Urothelium cell line (cell line): ENCODE measurements around the gene NTM.

ENCODE experiments used
- DNase-seq: peaks from one replicate; pipeline ENCODE4 v3.0.0; 2011; ENCODE audit warnings: low spot score, mixed read lengths
- FAIRE-seq: peaks from 2 replicates; lab custom pipeline; 2011; peaks lifted over from hg19 to GRCh38; lab: Jason Lieb, UNC

Gene NTM

DNA sequence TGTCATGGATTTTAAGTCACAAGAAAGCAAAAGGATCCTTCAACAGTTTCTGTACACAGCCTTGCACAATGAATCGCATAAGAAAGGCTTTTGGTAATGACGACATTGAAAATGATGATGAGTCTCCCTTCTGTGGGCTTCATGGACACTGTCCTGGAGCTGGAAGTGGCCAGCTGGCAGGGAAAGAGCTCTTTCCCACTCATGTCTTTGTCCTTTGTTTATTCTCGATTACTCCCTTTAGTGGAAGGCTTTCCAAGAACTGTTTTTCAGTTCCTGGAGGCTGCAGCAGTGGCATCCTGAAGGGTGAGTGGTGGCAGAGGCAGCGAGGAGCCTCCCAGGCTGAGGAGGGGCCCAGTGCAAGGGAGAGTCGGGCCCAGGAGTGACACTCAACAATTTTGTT lies 505.2 kb downstream of the NTM start:
- no peak for DNase-seq
- no peak for FAIRE-seq

DNA sequence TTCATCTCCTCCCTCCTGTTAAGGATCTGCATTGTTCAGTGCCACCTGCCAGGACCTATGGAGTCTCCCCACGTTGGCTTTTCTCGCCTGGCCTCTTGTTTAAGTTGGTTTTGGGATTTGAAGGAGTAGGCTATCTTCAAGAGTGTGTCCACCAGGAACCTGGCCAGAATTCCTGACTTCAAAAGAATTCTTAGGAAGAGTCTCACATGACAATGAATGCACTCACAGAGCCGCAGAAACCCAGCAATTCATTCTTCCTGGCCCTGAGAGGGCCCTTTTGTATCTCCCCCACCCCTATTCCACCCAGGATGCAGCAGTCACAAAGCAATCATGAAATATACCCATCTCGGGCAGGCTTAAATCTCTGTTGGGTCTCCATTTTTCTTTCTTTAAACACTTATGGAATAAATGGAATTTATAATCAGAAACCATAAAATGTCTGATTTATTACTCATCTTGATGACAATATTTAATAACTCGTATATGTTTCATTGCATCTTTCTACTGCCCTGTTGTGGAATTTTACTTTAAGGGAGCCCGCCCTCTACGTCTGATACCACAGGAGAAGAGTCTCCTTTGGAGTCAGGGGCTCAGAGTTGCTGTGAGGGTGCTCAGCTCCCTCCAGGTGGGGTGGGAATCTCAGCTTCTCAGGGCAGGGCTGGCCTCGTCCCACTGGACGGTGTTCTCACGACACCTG lies 507.0 kb downstream of the NTM start:
- FAIRE-seq (no peak), DNase-seq (no peak)

DNA sequence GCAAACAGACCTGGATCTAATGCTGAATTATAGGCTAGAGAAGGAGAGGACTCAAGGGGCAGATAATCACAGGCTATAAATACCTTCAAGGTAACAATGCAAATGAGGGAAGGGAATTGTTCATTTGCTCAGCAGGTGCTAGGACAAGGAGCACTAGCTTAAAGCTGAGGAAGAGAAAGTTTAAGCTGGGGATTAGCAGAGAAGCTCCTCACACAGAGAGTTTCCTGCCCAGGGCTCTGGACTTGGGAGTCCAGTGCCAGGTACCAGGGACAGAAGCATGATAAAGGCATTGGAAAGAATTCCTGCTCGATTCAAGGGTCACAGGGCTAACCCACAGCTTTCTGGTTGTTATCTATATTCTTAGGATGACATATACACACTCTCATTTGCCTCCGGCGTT lies 509.9 kb downstream of the NTM start:
- FAIRE-seq (no peak), DNase-seq (no peak)

DNA sequence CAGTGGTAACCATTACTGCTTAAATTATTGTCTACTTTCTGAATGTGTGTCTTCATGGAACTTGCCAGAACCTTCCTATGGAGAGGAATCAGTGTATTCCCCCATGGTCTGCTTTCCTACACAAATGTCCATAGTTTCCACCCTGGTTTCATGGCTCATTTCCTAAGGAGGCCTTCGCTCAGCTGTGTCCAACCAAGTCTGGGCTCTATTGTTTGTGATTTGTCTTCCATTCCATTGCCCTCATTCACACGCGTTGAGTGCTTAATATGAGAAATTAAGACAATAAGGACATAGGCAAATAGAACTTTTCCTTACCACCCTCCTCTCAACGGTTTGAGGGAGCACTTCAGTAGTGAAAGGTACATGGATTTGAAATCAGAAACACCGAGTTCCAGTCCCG lies 510.6 kb downstream of the NTM start:
- no peak for FAIRE-seq
- no peak for DNase-seq

DNA sequence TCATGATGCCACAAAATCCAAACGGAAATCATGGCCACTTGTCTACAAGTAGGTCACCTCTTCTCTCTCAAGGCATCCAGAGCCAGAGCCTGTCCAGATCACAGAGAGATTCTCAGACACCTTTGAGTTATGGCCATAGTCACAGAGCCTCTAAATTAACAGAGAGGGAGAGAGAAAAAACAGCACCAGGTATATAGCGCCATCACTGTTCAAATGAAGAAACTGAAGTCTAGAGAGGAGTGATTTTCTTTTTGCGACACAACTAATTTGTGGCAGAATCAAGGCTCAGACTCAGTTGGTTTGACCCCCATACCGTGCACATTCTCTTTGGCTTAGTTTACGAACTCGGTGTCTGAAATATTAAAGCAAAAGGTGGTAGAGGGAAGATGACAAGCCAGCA lies 512.9 kb downstream of the NTM start:
- DNase-seq (no peak), FAIRE-seq (no peak)

DNA sequence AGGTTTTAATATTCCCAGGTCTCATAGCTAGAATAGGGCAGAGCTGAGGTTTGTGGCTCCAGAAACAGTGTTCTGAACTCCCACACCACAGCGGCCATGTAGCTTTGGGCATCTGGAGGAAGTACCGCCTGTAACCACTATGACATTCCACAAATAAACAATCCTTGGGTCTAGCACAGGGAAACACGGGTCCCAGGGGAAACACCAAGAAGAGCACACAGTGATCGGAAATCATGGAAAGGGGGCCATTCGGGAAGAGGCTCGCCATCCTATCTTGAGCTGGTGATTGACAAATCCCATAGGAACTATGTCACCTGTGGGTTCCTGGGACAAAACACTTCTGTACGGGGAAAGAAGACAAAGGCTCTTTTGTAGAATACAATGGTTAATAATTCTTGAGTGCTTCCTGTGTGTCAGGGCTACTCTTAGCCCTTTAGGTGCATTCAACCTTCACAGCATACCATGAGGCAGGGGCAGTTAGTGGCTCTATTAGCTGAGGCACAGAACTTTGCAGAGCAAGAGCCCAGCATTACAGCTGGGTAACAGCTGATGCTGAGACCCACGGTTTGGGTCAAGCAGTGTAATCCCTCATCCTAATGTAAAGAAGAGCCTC lies 514.2 kb downstream of the NTM start:
- FAIRE-seq: no peak
- DNase-seq: no peak

DNA sequence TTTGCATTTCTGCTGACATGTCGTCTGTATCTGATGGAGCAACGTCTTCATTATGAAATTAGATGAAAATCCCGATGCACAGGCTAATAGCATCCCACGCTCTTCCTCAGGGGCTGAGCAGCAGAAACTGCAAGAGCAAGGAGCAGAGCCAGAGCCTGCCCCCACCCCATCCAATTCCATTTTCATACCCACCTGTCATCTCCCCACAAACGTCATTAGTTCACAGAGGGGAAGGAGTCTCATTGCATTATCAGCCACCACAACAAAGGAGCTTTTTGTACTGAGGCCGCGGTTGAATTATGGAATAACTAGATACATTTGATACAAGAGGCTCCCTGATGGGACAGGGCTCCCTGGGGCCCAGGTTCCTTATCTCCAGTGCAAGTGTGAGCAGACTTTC lies 515.0 kb downstream of the NTM start:
- DNase-seq (no peak), FAIRE-seq (no peak)

DNA sequence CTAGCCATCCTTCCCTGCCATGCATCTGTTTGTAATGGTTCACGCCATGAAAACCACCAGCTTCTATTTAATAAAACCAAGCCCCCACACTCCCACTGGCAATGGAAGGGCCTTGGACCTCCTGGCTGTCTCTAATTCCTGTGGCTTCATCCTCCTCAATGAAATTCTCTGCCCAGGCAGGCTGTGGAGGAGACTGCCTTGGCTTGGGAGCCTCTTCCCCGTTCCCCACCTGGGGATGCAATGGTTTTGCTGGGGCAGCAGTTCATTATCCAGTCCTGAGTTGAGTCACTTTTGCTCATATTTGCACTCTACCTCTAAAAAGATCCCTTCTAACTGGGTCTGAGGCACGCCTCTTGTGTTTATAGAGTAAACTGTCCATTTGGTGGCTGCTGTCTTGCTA lies 515.8 kb downstream of the NTM start:
- DNase-seq: no peak
- FAIRE-seq: no peak

DNA sequence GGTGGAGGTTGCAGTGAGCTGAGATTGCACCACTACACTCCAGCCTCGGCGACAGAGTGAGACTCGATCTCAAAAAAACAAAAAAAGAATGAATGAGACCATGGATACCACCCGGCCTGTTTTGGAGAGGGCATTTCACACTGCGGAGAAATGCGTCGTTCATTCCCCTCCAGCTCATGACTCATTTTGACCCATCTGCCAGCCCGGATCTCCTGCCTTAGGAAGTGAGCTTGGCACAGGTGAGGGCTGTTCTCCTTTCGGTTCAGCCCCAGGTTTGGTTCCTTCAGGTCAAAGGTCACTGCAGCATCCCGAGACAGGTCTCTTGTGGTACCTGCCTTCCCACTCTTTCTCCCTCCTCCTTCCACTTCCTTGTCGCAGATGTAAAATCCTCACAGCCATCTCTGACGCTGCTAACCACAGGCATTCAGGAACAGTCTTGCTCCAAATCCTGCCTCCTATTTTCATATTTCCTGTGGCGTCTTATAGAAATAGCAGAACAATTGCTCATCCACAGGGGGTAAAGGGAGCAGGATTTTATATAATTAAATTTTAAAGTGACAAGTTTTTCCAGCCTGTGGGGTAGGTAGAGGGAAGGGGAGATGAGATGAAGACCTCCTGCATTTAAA lies 517.9 kb downstream of the NTM start:
- DNase-seq (peak; percentile 62), FAIRE-seq (no peak)

DNA sequence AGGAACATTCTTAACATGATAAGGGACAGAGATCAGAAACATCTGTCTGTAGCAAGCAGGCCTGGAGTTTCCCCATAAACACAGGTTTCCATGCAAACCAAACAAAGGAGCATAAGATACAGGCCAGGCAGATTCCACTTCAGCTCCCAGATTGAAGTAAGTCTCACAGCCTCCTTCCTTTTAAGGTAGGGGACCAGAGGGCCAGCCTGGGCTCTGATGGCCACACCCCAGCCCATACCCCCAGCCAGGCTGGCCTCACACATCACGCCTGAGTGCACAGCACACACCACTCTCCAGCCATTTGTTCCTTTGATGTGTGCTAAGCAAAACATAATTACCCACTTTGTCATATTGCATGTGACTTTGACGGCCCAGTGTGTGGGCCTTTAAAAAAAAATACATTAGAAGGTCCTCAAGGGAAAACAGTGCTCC lies 518.7 kb downstream of the NTM start:
- FAIRE-seq: no peak
- DNase-seq: no peak

DNA sequence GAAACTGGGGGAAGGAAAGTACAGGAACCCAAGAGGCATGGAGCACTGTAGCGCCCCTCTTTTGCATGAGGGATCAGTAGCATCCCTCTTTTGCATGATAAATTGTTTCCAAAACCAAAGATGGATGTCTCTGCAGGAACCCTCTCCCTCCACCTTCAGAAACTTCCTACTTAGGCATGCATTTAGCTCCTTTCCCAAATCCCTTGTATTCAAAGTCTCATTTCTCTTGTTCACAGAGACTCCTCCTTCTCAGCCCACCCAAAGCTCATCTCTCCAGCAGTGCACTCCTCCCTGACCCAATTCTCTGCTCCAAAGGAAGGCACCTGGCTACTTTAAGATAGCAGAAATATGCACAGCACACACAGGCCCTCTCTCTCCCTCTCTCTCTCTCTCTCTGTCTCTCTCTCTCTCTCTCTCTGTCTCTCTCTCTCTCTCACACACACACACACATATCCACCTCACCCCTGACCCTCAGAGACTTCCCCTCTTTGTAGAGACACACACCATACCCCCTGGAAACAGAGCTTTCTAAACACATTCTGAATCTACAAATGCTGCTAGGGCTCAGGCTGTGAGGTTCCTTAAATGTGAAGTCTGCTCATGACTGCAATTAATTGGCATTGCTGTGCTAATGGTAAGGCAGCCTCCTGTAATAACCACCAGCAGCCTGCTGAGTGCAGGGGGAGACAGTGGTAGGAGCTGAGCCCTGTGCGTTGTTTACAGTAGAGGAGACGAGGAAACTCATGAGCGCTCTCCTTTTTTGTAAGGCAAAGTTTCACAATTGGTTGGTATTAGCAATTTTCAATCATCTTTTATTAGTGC lies 519.6 kb downstream of the NTM start:
- DNase-seq (no peak), FAIRE-seq (no peak)

DNA sequence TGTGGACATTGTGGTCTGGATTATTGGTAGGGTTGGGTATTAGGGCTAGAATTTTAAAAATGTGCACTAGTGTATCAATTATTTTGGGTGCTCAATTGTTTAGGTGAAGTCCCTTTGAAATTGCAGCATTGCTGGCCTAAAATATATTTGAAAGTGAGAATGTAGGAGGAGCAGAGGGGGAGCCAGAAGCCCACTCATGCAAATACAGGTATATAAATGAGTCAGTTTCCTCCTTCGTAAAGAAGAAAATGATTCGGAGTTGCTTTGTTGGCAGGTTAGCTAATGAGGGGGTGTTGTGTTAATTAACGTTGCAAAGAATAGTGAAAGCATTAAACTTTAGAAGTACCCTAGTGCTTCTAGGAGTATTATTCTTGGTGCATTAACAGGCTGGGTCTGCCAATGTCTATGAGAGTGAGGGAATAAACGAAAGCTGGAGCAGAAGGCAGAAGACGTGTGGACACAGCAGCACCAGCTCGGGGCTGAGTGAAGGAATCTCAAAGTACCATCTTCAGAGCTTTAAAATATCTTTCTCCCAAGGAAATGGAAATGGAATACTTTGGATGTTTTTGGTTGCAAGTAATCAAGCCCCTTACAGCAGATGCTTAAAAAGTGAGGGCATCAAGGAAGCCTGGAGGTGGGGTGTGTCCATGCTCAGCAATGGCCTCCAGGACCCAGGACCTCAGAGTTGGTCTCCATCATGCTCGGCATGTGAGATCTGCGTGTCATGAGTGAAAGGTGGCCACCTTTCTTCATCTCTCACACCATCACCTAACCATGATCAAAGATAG lies 522.9 kb downstream of the NTM start:
- DNase-seq: no peak
- no peak for FAIRE-seq

DNA sequence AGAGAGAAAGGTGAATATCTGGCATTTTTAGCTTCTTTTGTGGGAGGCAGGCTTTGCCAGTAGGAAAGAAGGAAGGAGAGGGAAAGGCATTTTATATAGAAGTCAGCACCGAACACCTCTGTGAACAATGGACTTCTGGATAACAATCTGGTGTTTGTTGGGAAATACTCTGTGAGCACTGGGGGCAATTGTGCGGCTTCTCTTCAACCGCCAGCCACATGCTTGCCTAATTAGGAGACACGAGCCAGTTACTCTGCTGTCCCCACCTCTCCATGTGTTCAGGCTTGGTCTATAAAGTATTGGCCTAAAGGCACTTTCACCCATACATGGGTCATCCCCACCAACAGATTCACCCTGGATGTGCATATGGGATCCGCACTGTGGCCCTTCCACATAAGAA lies 523.6 kb downstream of the NTM start:
- FAIRE-seq: no peak
- DNase-seq: no peak

DNA sequence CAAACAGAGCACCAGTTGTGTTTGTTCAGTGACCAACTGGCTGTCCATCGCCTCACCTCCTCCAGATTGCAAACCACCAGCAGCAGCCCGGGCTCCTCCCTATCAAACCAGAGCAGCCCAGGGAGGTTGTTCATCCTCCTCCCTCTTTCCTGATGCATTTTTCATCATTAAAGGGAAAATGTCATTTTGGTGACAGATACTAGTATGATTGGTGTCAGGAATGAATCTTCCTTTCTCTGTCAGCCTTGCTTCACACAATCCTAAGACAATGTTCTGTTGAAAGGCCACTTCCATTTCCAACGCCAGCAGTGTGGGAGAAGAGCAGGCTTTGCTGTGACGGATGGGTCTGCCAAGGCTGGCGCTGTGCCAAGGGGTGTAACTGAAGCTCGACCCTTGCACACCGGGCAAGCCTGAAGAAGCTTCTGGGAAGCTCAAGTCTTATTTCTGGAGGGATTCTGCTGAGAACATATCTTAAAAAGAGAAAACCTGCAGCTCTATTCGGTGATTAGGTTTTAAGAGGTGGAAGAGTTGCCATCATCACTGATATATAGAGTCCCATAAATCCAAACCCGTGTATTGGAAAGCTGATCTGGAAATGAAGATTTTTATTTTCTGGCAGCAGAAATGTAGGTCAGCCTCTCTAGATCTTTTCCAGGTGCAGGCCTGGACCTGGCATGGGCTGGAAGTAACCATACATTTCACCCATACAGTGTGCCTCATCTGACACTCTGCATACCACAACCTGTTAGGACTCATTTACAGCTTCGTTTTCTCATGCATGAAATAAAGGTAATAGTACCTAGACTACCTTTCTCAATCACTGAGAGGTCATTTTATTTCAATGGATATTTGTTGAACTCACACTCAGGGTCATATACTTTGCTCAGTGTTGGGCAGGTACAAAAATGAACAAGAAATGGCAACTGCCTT lies 524.5 kb downstream of the NTM start:
- FAIRE-seq (no peak), DNase-seq (no peak)

DNA sequence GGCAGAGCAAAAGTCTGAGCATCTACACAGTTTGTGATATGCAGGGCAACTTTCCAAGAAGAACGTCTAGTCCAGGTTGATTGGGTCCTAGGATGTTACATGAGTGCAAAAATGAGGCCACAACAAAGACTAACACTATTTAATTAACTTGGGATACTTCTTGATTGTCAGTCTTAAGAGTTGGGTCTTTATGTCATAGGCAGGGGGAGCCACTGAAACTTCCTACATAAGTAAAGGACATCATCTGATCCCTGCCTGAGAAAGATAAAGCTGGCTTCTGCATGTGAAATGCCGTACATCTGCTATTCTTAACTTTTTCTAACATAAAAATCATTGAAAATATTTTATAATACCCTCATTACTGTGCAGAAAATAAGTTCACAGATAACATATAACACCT lies 525.5 kb downstream of the NTM start:
- FAIRE-seq (no peak), DNase-seq (no peak)

DNA sequence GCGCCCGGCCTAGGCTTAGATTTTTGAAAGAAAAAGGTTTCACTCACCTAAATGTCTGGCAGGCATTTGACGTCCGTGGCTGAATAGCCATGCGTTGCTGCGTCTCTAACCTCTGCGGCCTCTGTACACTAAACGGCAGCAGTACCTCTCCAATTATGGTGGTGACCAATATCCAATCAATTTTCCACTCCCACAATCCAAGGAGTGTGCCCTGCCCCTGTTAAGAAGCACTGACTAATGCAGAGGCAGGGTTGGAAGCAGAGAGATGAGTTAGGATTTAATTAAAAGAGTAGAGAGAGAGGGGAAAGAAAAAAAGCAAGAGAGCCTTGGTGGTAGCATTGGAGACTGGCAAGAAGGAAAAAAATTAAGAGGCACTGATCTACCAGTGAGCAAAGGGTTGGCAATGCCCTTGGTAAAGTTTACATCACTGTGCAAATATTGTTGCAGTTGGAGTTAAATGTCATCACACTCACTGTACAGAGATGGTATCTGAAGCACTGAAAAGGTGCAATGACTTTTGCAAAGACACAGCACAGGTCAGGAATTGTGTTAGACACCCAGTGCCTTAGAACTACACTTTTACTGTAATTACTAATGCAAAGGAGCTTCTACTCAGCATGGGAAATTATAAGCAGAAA lies 526.7 kb downstream of the NTM start:
- no peak for DNase-seq
- FAIRE-seq: no peak

DNA sequence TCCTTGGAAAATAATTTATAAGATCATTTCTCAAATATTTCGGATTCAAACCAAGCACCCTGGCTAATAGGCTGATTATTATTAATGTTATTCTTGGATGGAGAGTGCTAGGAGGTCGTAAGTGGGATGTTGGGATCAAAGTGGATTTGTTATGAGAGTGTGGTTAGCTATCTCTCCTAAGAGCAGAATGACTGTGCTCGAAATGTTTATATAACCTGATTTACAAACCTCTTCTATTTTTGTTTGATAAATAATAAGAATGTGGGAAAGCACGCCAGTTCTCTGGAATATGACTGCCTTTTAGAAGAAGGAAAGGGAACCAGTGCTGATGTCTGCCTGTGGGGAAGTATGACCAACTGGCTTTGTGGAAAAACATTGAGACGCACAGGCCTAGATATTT lies 527.5 kb downstream of the NTM start:
- no peak for DNase-seq
- no peak for FAIRE-seq

DNA sequence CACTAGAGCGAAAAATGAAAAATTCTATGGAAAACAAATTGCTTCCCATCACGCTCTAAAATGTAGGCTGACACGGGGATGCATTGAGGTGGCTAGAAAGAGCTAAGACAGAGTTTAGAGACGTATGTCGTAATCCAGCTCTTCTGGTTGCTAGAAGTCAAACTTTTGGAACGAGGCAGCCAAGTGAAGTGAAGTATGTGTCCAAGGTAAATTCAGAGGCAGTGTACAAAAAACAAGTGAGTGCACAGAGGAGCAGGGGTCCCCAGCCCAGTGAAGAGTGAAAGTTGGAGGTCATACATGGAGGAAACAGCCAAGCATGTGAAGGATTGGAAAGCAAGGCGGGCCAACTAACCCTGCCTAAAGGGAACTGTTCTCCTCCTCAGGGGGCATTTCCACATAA lies 528.5 kb downstream of the NTM start:
- DNase-seq: no peak
- no peak for FAIRE-seq

DNA sequence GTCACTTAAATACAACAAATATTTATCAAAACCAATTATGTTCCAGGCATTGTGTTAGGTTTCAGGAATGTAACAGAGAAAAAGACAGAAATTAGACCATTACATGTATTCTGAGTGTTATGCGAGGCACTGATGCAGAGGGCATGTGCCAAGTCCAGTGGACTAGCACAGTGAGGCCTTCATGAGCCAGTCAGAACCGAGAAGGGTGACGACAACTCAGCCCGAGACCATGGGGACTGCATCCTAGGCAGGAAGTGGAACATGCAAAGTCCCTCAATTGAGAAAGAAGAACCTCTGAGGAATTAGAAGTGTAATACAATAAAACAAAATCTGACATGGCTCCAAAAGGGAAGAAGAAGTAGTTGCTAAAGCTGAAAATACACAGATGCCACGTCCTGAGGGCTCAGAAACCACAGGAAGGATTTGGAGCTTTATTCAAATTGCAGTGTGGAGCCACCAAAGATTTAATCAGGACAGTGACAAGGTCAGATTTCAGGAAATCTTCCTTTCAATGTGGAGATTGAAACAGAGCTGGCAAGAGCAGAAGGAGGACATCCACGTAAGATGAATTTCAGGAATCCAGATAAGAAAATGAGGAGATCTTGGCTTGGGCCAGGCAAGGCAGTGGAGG lies 529.6 kb downstream of the NTM start:
- FAIRE-seq (no peak), DNase-seq (no peak)
